Activated gamma-delta T cell (primary cell): ENCODE data around the gene CHCHD3.
"Not testable (repeated sequence)": the region's sequence is repeated elsewhere in the genome, so short reads cannot be mapped to it uniquely, and the experiment has no call there.

Experiments
- DNase-seq: peaks from one replicate; lab custom pipeline; 2025; lab: John Stamatoyannopoulos, UW

Gene CHCHD3

GRCh38 chr7:132902294-132902693 is 179.6 kb downstream of the CHCHD3 start:
- not testable (repeated sequence) for DNase-seq

GRCh38 chr7:132901241-132901640 is 180.6 kb downstream of the CHCHD3 start:
- no peak for DNase-seq

- DNase-seq, result no peak
These were observed 182.1 kb downstream of the CHCHD3 start for GRCh38 chr7:132899833-132900232.

- peak; percentile 7 for DNase-seq
These were observed 183.2 kb downstream of the CHCHD3 start for GRCh38 chr7:132898641-132899175.

- no peak for DNase-seq
These were observed 184.7 kb downstream of the CHCHD3 start for GRCh38 chr7:132897093-132897687.

- no peak for DNase-seq
These were observed 186.7 kb downstream of the CHCHD3 start for GRCh38 chr7:132895231-132895630.

- no peak for DNase-seq
These were observed 188.3 kb downstream of the CHCHD3 start for GRCh38 chr7:132893560-132893959.

- not testable (repeated sequence) for DNase-seq
These were observed 189.1 kb downstream of the CHCHD3 start for GRCh38 chr7:132892744-132893143.

- DNase-seq, result no peak
These were observed 190.3 kb downstream of the CHCHD3 start for GRCh38 chr7:132891554-132891953.

- DNase-seq, result no peak
These were observed 199.0 kb downstream of the CHCHD3 start for GRCh38 chr7:132882714-132883428.

GRCh38 chr7:132881317-132881716 is 200.6 kb downstream of the CHCHD3 start:
- DNase-seq, result no peak

- DNase-seq, result no peak
These were observed 202.3 kb downstream of the CHCHD3 start for GRCh38 chr7:132879579-132879978.

GRCh38 chr7:132878204-132878919 is 203.5 kb downstream of the CHCHD3 start:
- no peak for DNase-seq

- no peak for DNase-seq
These were observed 204.3 kb downstream of the CHCHD3 start for GRCh38 chr7:132877573-132877972.

GRCh38 chr7:132876576-132876975 is 205.3 kb downstream of the CHCHD3 start:
- no peak for DNase-seq

GRCh38 chr7:132872034-132872433 is 209.9 kb downstream of the CHCHD3 start:
- no peak for DNase-seq

- DNase-seq, result no peak
These were observed 210.5 kb downstream of the CHCHD3 start for GRCh38 chr7:132871419-132871818.

- no peak for DNase-seq
These were observed 212.6 kb downstream of the CHCHD3 start for GRCh38 chr7:132869166-132869861.

- DNase-seq, result no peak
These were observed 215.3 kb downstream of the CHCHD3 start for GRCh38 chr7:132866551-132866950.

- DNase-seq, result no peak
These were observed 215.8 kb downstream of the CHCHD3 start for GRCh38 chr7:132866144-132866531.

- no peak for DNase-seq
These were observed 216.3 kb downstream of the CHCHD3 start for GRCh38 chr7:132865366-132866143.
